Tibial nerve (tissue), 4 donors: Measurements from ENCODE around the gene NMT1. TPM values are rescaled to one million over a fixed set of nuclear protein-coding genes. Genes with fewer than 3 reads are reported as not detected.

Experiments used
- DNase-seq, 2 donors: peaks; one replicate each; pipeline ENCODE4 v3.0.0-alpha.2; 2019; ENCODE audit warnings: low spot score in 2 of 2
- H3K27ac ChIP-seq, 4 donors: fragments of 200-600 bp; sonication (generic) in 3 of 4; one replicate each; pipeline ENCODE4 v1.5.1; 2017 to 2019; ENCODE audit warnings: mild to moderate bottlenecking in 1 of 4
- H3K27me3 ChIP-seq, 2 donors: fragments of 200-600 bp; sonication (generic) in 1 of 2; one replicate each; pipeline versions ENCODE4 v1.5.1 to v1.6.0; 2017 to 2019
- H3K36me3 ChIP-seq, 3 donors: fragments of 200-600 bp; sonication (generic); one replicate each; pipeline ENCODE4 v1.5.1; 2018 to 2019
- H3K4me1 ChIP-seq, 4 donors: fragments of 200-600 bp; sonication (generic) in 3 of 4; one replicate each; pipeline ENCODE4 v1.5.1; 2017 to 2019
- H3K4me3 ChIP-seq, 4 donors: fragments of 200-600 bp; sonication (generic) in 3 of 4; one replicate each; pipeline ENCODE4 v1.5.1; 2017 to 2019; ENCODE audit warnings: mild to moderate bottlenecking in 1 of 4, moderate library complexity in 1 of 4
- H3K9me3 ChIP-seq, 4 donors: fragments of 200-600 bp; sonication (generic) in 3 of 4; one replicate each; pipeline ENCODE4 v1.5.1; 2017 to 2019
- CTCF ChIP-seq, 5 experiments: fragments of 200-600 bp in 3 of 5; fragments of 450-650 bp in 2 of 5; sonication (generic) in 3 of 5; IDR thresholded peaks; one replicate each; pipeline ENCODE4 v1.5.1; 2016 to 2019; ENCODE audit warnings: antibody characterized with exemption in 5 of 5, mild to moderate bottlenecking in 3 of 5, moderate library complexity in 2 of 5
- EP300 ChIP-seq, 2 donors: sonication (generic); formaldehyde crosslinking; IDR thresholded peaks; one replicate each; pipeline ENCODE4 v1.6.1; 2017; ENCODE audit warnings: antibody characterized with exemption in 2 of 2, mild to moderate bottlenecking in 1 of 2
- POLR2A ChIP-seq, 2 donors: fragments of 450-650 bp; IDR thresholded peaks; one replicate each; pipeline ENCODE4 v1.6.1; 2017; ENCODE audit warnings: antibody characterized with exemption in 2 of 2, mild to moderate bottlenecking in 2 of 2, moderate library complexity in 2 of 2
- WGBS, 2 donors: methylation state at CpG; one replicate each; pipeline ENCODE4 v1.1.5; 2018; 5-methylcytosine and 5-hydroxymethylcytosine counted together
- total RNA-seq, 4 donors: library from RNA; depleted of rRNA; stranded (reverse); fragments of >200 nt; gene quantifications; one replicate each; pipeline ENCODE4 v1.1.0, GENCODE V29; 2016

The NMT1 gene
- total RNA-seq, 4 donors from 2014 or later: 63.2 to 97.9 (median 80.1) TPM

GRCh38 chr17:45146890-45147580, 85.9 kb downstream of the NMT1 start:
- no peaks in the 10 kb centered on the region for H3K9me3 ChIP-seq
- TF ChIP-seq CTCF (IDR thresholded peaks at IDR 0.05) (no peak), EP300 (IDR thresholded peaks at IDR 0.05) (peak in 1 of 2 donors; percentile 56), POLR2A (IDR thresholded peaks at IDR 0.05) (peak in 1 of 2 donors; percentile 8)
- H3K4me3 ChIP-seq: peak overlapping the region; percentile 64 to 88 (median 72)
- 5% methylated on average over 19 to 27 of the region's 29 CpGs for whole genome bisulfite sequencing, 2 donors
- H3K27ac ChIP-seq: peak overlapping the region; percentile 93 to 99 (median 96)
- DNase-seq: peak; percentile 62 to 70
- no peaks in the 10 kb centered on the region for H3K36me3 ChIP-seq
- H3K27me3 ChIP-seq: no peaks in the 10 kb centered on the region
- peaks cover 5 to 63% (median 36%) of the 10 kb centered on the region in 4 donors for H3K4me1 ChIP-seq

GRCh38 chr17:45147581-45148182, 86.6 kb downstream of the NMT1 start:
- Histone ChIP-seq H3K36me3 (no peaks in the 10 kb centered on the region), H3K27ac (peak overlapping the region; percentile 93 to 99 (median 96)), H3K4me1 (peaks cover 5 to 68% (median 40%) of the 10 kb centered on the region in 4 donors), H3K9me3 (no peaks in the 10 kb centered on the region), H3K27me3 (no peaks in the 10 kb centered on the region), H3K4me3 (peak overlapping the region; percentile 64 to 88 (median 72))
- TF ChIP-seq EP300 (IDR thresholded peaks at IDR 0.05) (peak; percentile 63 to 94), CTCF (IDR thresholded peaks at IDR 0.05) (peak in 2 of 5 experiments; percentile 35 to 42), POLR2A (IDR thresholded peaks at IDR 0.05) (peak; percentile 6 to 13)
- peak; percentile 66 to 83 for DNase-seq
- WGBS, 2 donors: 0 to 1% methylated on average over 34 to 38 of the region's 38 CpGs

- 0 to 1% methylated on average over 55 to 58 of the region's 58 CpGs for WGBS, 2 donors
Measured at GRCh38 chr17:45148183-45149036, 87.3 kb downstream of the NMT1 start, which contains the start of gene HEXIM1. HEXIM1 (plus strand) TSS chr17:45148475; CDS start chr17:45149191, 716 bp downstream.

GRCh38 chr17:45149037-45149668, 88.0 kb downstream of the NMT1 start:
- peak overlapping the region; percentile 69 to 85 (median 73) for H3K4me3 ChIP-seq
- no peaks in the 10 kb centered on the region for H3K27me3 ChIP-seq
- peak; percentile 78 to 79 for DNase-seq
- H3K4me1 ChIP-seq: peaks cover 0 to 59% (median 34%) of the 10 kb centered on the region in 4 donors
- TF ChIP-seq POLR2A (IDR thresholded peaks at IDR 0.05) (peak; percentile 12 to 57), EP300 (IDR thresholded peaks at IDR 0.05) (peak in 1 of 2 donors; percentile 67), CTCF (IDR thresholded peaks at IDR 0.05) (peak; percentile 79 to 93 (median 89))
- 1% methylated on average over 32 of the region's 32 CpGs for WGBS, 2 donors
- no peaks in the 10 kb centered on the region for H3K9me3 ChIP-seq
- H3K27ac ChIP-seq: peak overlapping the region; percentile 93 to 99 (median 94)
- no peaks in the 10 kb centered on the region for H3K36me3 ChIP-seq

More at GRCh38 chr17:45148183-45149036, 87.3 kb downstream of the NMT1 start, which contains the start of gene HEXIM1:
- Histone ChIP-seq H3K27me3 (no peaks in the 10 kb centered on the region), H3K36me3 (no peaks in the 10 kb centered on the region), H3K4me1 (peaks cover 0 to 66% (median 37%) of the 10 kb centered on the region in 4 donors), H3K27ac (peak within 1 kb of the TSS; percentile 93 to 99 (median 96)), H3K4me3 (peak within 1 kb of the TSS; percentile 69 to 88 (median 81)), H3K9me3 (no peaks in the 10 kb centered on the region)
- peak; percentile 98 for DNase-seq
- peak; percentile 99 for TF ChIP-seq POLR2A (IDR thresholded peaks at IDR 0.05)
- peak in 1 of 5 experiments; percentile 12 for TF ChIP-seq CTCF (IDR thresholded peaks at IDR 0.05)
- peak; percentile 71 to 100 for TF ChIP-seq EP300 (IDR thresholded peaks at IDR 0.05)
